Lower leg skin (tissue), 4 donors: ENCODE results near the gene EI24. TPM values are rescaled to one million over a fixed set of nuclear protein-coding genes. Genes with fewer than 3 reads are reported as not detected.

ENCODE experiments used
- DNase-seq, 2 donors: peaks; one replicate each; pipeline ENCODE4 v3.0.0-alpha.2; 2019; ENCODE audit warnings: low spot score in 2 of 2
- H3K4me3 ChIP-seq: fragments of 200-600 bp; sonication (generic); 2 replicates; pipeline ENCODE4 v1.5.1; 2017; ENCODE audit warnings: mild to moderate bottlenecking, low read depth; ENCODE audit not compliant: poor library complexity, severe bottlenecking
- CTCF ChIP-seq, 3 donors: fragments of 450-650 bp; IDR thresholded peaks; one replicate each; pipeline ENCODE4 v1.5.1; 2016; ENCODE audit warnings: antibody characterized with exemption in 3 of 3, mild to moderate bottlenecking in 3 of 3, moderate library complexity in 2 of 3
- POLR2A ChIP-seq, 2 donors: fragments of 450-650 bp; IDR thresholded peaks; one replicate each; pipeline ENCODE4 v1.6.1; 2016 to 2017; ENCODE audit warnings: antibody characterized with exemption in 2 of 2, mild to moderate bottlenecking in 1 of 2, moderate library complexity in 1 of 2
- WGBS, 2 donors: methylation state at CpG; one replicate each; pipeline ENCODE4 v1.1.5; 2018; 5-methylcytosine and 5-hydroxymethylcytosine counted together
- intact Hi-C: fragments of 100-400 bp; cut with DNase I; formaldehyde crosslinking; loops from one replicate; pipeline ENCODE4 v1.15.0; 2023; ENCODE audit warnings: low total_unique reads
- total RNA-seq, 4 donors: library from RNA; depleted of rRNA; stranded (reverse); fragments of >200 nt; gene quantifications; one replicate each; pipeline ENCODE4 v1.1.0, GENCODE V29; 2016

Gene EI24
- total RNA-seq, 4 donors from 2014 or later: 66.4 to 99.5 (median 90.6) TPM

GRCh38 chr11:125625225-125625629 is 56.0 kb downstream of the EI24 start:
- intact Hi-C loops: no loop called here
- no peak for TF ChIP-seq POLR2A (IDR thresholded peaks at IDR 0.05)
- no peak for TF ChIP-seq CTCF (IDR thresholded peaks at IDR 0.05)
- peak overlapping the region; percentile 63 for H3K4me3 ChIP-seq
- WGBS, 2 donors: 1% methylated on average over 13 to 20 of the region's 20 CpGs
- DNase-seq: no peak

- peak overlapping the region; percentile 63 for H3K4me3 ChIP-seq
- WGBS, 2 donors: 1% methylated on average over 32 to 49 of the region's 51 CpGs
- intact Hi-C loops: no loop called here
- DNase-seq: peak; percentile 84 to 96
- TF ChIP-seq POLR2A (IDR thresholded peaks at IDR 0.05) (no peak), CTCF (IDR thresholded peaks at IDR 0.05) (no peak)
Observed at GRCh38 chr11:125625630-125626287, 56.5 kb downstream of the EI24 start.

- DNase-seq: no peak
- 0 to 1% methylated on average over 18 of the region's 18 CpGs for WGBS, 2 donors
- intact Hi-C loops: no loop called here
- TF ChIP-seq POLR2A (IDR thresholded peaks at IDR 0.05) (no peak), CTCF (IDR thresholded peaks at IDR 0.05) (no peak)
- peak overlapping the region; percentile 63 for H3K4me3 ChIP-seq
Observed at GRCh38 chr11:125626288-125626950, 57.1 kb downstream of the EI24 start.

- intact Hi-C loops: no loop called here
- 68% methylated on average over 7 of the region's 7 CpGs for WGBS, 2 donors
- H3K4me3 ChIP-seq: no peak overlapping the region
Observed at GRCh38 chr11:125627236-125627910, 58.1 kb downstream of the EI24 start.

More at GRCh38 chr11:125627236-125627910, 58.1 kb downstream of the EI24 start:
- no peak for TF ChIP-seq POLR2A (IDR thresholded peaks at IDR 0.05)
- TF ChIP-seq CTCF (IDR thresholded peaks at IDR 0.05): no peak
- no peak for DNase-seq

Other genes starting within 250 kb of the EI24 start
- 10 to 100 TPM in 1 of 4 donors, 1 to 10 TPM in 3; 3.9 to 13.3 (median 5.7) TPM for gene FEZ1, start 73.2 kb upstream of the EI24 start, total RNA-seq
- gene STT3A, start 23.4 kb downstream of the EI24 start, total RNA-seq: 10 to 100 TPM; 42.8 to 56.5 (median 50.4) TPM
- 1 to 10 TPM in 3 of 4 donors, under 1 TPM in 1; 0.99 to 8.0 (median 1.9) TPM for gene CHEK1, start 55.7 kb downstream of the EI24 start, total RNA-seq
- gene ACRV1, start 111.4 kb downstream of the EI24 start, total RNA-seq: not detected
- gene PATE1, start 176.8 kb downstream of the EI24 start, total RNA-seq: not detected
- not detected for gene PATE2, start 209.4 kb downstream of the EI24 start, total RNA-seq
- not detected for gene PATE3, start 218.7 kb downstream of the EI24 start, total RNA-seq